DND-41 (cell line): ENCODE results near the gene OR2M7.

Source experiments
- ATAC-seq: fragments of 200-7000 bp; cut with Tn5 transposase; 3 replicates; pipeline ENCODE4 v1.9.1; 2021; ENCODE audit warnings: low read depth; ENCODE audit not compliant: insufficient read depth
- DNase-seq: peaks from one replicate; pipeline ENCODE4 v3.0.0-alpha.2; 2020
- H2AFZ ChIP-seq: 2 replicates; pipeline ENCODE4 v1.6.0; 2012; ENCODE audit warnings: low read depth, low read length
- H3K27ac ChIP-seq: 2 replicates; pipeline ENCODE4 v1.5.1; 2012; ENCODE audit warnings: low read length, inconsistent platforms
- H3K27me3 ChIP-seq: fragments of 200-600 bp; sonication (generic); 2 replicates; pipeline ENCODE4 v1.6.0; 2012; ENCODE audit warnings: low read length, mild to moderate bottlenecking, inconsistent platforms; ENCODE audit not compliant: insufficient read depth, poor library complexity
- H3K36me3 ChIP-seq: 2 replicates; pipeline ENCODE4 v1.5.1; 2012; ENCODE audit warnings: low read length, inconsistent platforms; ENCODE audit not compliant: insufficient read depth
- H3K4me1 ChIP-seq: 2 replicates; pipeline ENCODE4 v1.5.1; 2012; ENCODE audit warnings: mild to moderate bottlenecking, low read length; ENCODE audit not compliant: insufficient read depth
- H3K4me2 ChIP-seq: 2 replicates; pipeline ENCODE4 v1.6.0; 2012; ENCODE audit warnings: mild to moderate bottlenecking, moderate library complexity, low read length, inconsistent platforms; ENCODE audit not compliant: insufficient read depth
- H3K4me3 ChIP-seq, 2 experiments: fragments of 200-600 bp in 1 of 2; shearing (Covaris generic) in 1 of 2; 2 replicates each; pipeline ENCODE4 v1.5.1; 2012 to 2016; ENCODE audit warnings: inconsistent platforms in 2 of 2, low read length in 2 of 2, mild to moderate bottlenecking in 2 of 2, low read depth in 1 of 2, moderate library complexity in 1 of 2
- H3K79me2 ChIP-seq: 2 replicates; pipeline ENCODE4 v1.6.0; 2012; ENCODE audit warnings: low read length, inconsistent platforms; ENCODE audit not compliant: insufficient read depth
- H3K9ac ChIP-seq: 2 replicates; pipeline ENCODE4 v1.6.0; 2012; ENCODE audit warnings: low read depth, mild to moderate bottlenecking, inconsistent platforms, low read length, moderate library complexity
- H3K9me3 ChIP-seq: 2 replicates; pipeline ENCODE4 v1.5.1; 2012; ENCODE audit warnings: low read length, moderate library complexity, mild to moderate bottlenecking, inconsistent platforms; ENCODE audit not compliant: insufficient read depth, severe bottlenecking
- H4K20me1 ChIP-seq: 2 replicates; pipeline ENCODE4 v1.6.0; 2012; ENCODE audit warnings: low read length; ENCODE audit not compliant: insufficient read depth
- EZH2 ChIP-seq: IDR thresholded peaks from 3 replicates; pipeline ENCODE4 v1.6.1; 2012; ENCODE audit warnings: borderline replicate concordance, low read depth, mild to moderate bottlenecking, moderate library complexity, low read length, inconsistent platforms; ENCODE audit not compliant: severe bottlenecking
- TF ChIP-seq, protein P1 (sequence below): IDR thresholded peaks from 2 replicates; pipeline ENCODE4 v1.5.1; 2012; ENCODE audit warnings: borderline replicate concordance, low read length, moderate library complexity, mild to moderate bottlenecking; ENCODE audit not compliant: poor library complexity, severe bottlenecking; ENCODE audit errors: extremely low read depth

OR2M7 gene

DNA sequence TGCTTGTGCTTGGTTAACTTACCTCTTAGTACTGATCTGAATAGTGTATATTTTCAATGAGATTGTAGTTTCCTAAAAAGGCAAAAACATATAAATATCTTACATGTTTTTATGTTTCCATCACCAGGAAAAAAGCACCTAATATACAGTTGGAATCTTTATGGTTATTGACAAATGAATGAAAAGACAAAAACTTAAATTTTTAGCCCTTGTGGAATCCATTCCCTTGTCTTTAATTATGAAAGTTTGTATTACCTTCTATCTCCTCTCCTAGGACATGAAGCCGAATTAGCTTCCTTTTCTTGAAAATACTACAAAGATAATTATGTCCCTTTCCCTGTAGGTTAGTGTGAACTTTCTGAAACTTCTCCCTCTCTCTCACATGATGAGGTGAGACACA lies 21.0 kb downstream of the OR2M7 start, which contains the start of gene OR2T12:
Gene OR2T12, minus strand, starts transcription at position 101 of the 400 bp plus-strand sequence. CDS start 7,846 bp downstream, outside the sequence.
- no peak for DNase-seq
- Histone ChIP-seq H3K4me1 (no peaks in the 10 kb centered on the region), H3K4me3 (no peak within 1 kb of the TSS), H4K20me1 (no peaks in the 10 kb centered on the region), H2AFZ (no peak within 1 kb of the TSS), H3K4me2 (no peak within 1 kb of the TSS), H3K27ac (no peak within 1 kb of the TSS), H3K79me2 (no peaks in the 10 kb centered on the region), H3K9me3 (no peaks in the 10 kb centered on the region), H3K9ac (no peak within 1 kb of the TSS), H3K36me3 (no peaks in the 10 kb centered on the region), H3K27me3 (no peaks in the 10 kb centered on the region)
- ATAC-seq = no peak
- TF ChIP-seq, protein P1, sequence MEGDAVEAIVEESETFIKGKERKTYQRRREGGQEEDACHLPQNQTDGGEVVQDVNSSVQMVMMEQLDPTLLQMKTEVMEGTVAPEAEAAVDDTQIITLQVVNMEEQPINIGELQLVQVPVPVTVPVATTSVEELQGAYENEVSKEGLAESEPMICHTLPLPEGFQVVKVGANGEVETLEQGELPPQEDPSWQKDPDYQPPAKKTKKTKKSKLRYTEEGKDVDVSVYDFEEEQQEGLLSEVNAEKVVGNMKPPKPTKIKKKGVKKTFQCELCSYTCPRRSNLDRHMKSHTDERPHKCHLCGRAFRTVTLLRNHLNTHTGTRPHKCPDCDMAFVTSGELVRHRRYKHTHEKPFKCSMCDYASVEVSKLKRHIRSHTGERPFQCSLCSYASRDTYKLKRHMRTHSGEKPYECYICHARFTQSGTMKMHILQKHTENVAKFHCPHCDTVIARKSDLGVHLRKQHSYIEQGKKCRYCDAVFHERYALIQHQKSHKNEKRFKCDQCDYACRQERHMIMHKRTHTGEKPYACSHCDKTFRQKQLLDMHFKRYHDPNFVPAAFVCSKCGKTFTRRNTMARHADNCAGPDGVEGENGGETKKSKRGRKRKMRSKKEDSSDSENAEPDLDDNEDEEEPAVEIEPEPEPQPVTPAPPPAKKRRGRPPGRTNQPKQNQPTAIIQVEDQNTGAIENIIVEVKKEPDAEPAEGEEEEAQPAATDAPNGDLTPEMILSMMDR = no peak
- no peak for TF ChIP-seq EZH2

DNA sequence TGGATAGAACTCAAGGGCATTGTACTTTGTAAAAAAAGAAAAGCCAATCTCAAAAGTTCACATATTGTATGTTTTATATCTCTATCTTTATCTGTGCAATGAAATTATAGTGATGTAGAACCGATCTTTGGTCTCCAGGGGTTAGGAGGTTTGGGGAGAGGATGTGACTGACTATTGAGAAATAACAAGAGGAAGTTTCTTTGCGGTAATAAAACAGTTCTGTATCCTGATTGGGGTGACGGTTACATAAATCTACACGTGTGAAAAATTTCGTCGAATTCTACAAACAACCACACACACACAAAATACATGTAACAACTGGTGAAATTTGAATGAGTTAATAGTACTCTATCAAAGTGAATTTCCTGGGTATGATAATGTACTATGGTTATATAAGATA lies 36.0 kb downstream of the OR2M7 start:
- Histone ChIP-seq H3K9me3 (no peaks in the 10 kb centered on the region), H3K27me3 (no peaks in the 10 kb centered on the region), H3K79me2 (no peaks in the 10 kb centered on the region), H3K27ac (no peak overlapping the region), H3K36me3 (no peaks in the 10 kb centered on the region), H3K9ac (no peak overlapping the region), H3K4me1 (no peaks in the 10 kb centered on the region), H2AFZ (no peak overlapping the region), H4K20me1 (no peaks in the 10 kb centered on the region), H3K4me2 (no peak overlapping the region), H3K4me3 (no peak overlapping the region)
- no peak for TF ChIP-seq EZH2
- TF ChIP-seq, protein P1 = no peak
- DNase-seq (no peak), ATAC-seq (no peak)

DNA sequence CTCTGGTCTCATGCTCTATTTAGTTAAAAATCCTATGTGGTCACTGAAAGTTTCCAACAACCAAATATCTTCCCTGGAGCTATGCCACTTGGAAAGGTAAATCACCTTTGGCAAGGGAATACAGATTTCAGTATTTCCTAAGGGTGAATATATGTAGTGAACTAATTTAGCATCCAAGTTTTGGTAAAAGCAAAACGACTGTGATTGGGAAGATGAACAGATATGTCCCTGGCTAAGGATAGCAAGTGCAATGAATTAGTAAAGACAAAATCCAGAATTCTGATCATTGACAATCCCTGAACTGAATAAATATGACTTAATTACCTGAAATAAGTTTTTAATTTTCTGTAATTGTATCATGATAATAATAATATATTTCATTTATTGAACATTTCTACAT lies 46.5 kb downstream of the OR2M7 start, which contains the start of gene OR2T33:
Gene OR2T33, minus strand, starts transcription at position 101 of the 400 bp plus-strand sequence. CDS start 4,162 bp downstream, outside the sequence.
- no peaks in the 10 kb centered on the region for H3K36me3 ChIP-seq
- H3K9ac ChIP-seq = no peak within 1 kb of the TSS
- H3K27ac ChIP-seq = no peak within 1 kb of the TSS
- no peaks in the 10 kb centered on the region for H4K20me1 ChIP-seq
- H3K4me3 ChIP-seq = no peak within 1 kb of the TSS
- H3K9me3 ChIP-seq = no peaks in the 10 kb centered on the region
- no peak within 1 kb of the TSS for H3K4me2 ChIP-seq
- no peak for TF ChIP-seq EZH2
- TF ChIP-seq, protein P1 = no peak
- ATAC-seq = no peak
- H2AFZ ChIP-seq = no peak within 1 kb of the TSS
- H3K4me1 ChIP-seq = no peaks in the 10 kb centered on the region
- no peak for DNase-seq
- no peaks in the 10 kb centered on the region for H3K79me2 ChIP-seq
- H3K27me3 ChIP-seq = no peaks in the 10 kb centered on the region
